22Rv1 (cell line): ENCODE data around the gene CPHXL2.

Source experiments
- CTCF ChIP-seq: fragments of 450-650 bp; IDR thresholded peaks from 2 replicates; pipeline ENCODE4 v1.5.1; 2017; ENCODE audit warnings: mild to moderate bottlenecking
- ZFX ChIP-seq: fragments of 450-650 bp; IDR thresholded peaks from 2 replicates; pipeline ENCODE4 v1.6.1; 2017; ENCODE audit warnings: antibody characterized with exemption, borderline replicate concordance

- no peak for TF ChIP-seq CTCF
- no peak for TF ChIP-seq ZFX
Measured at GRCh38 chr16:75702242-75702641, 25.4 kb upstream of the CPHXL2 start.
